NOMO-1 treated with dmso at 0.1 percent for 144 hours (cell line): Measurements from ENCODE around the gene DUOXA1.
A peak's percentile ranks its signal among the peaks of the same experiment; 100 is the strongest.

ENCODE experiments used
- DNase-seq: peaks from one replicate; lab custom pipeline; 2025; ENCODE audit not compliant: unreplicated experiment; lab: John Stamatoyannopoulos, UW

The DUOXA1 gene

DNA sequence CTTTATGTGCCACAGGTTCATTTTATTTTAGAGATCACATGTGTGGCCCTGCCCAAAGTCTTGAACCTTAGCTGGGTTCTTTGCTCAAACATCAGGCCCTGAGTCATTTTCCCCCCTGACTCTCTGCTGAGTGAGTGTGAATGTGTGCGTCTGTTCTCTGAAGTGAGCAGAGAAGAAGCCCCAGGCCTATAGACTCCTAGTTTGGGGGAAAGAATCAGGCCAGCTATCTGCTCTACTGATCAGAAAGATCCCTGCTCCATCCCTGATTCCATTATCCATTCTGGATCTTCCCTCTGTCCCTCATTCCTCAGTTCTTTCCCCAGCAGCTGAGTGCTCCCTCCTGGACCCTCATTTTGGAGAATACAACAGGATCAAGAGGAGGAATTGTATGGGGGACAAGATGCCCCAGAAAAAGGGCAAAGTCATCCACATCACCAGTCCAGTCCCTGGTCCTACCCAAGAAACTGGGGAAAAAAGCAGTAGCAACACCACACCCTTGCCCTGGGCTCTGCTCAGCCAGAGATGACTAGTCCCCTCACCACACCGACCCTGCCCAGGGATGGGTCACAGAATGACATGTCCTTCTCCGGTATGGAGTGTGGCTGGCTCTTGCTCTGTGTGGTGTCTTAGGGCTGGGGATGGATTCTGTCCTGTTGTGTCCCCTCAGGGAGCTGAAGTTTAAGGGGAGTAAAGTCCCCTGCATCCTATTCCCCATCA lies 3.3 kb upstream of the DUOXA1 start:
- DNase-seq = no peak

- DNase-seq = no peak
These were observed 1.8 kb upstream of the DUOXA1 start for GRCh38 chr15:45131510-45131909.

- DNase-seq = no peak
These were observed 767 bp upstream of the DUOXA1 start for GRCh38 chr15:45130291-45131000.

- DNase-seq = no peak
These were observed 574 bp downstream of the DUOXA1 start for GRCh38 chr15:45128971-45129639.

DNA sequence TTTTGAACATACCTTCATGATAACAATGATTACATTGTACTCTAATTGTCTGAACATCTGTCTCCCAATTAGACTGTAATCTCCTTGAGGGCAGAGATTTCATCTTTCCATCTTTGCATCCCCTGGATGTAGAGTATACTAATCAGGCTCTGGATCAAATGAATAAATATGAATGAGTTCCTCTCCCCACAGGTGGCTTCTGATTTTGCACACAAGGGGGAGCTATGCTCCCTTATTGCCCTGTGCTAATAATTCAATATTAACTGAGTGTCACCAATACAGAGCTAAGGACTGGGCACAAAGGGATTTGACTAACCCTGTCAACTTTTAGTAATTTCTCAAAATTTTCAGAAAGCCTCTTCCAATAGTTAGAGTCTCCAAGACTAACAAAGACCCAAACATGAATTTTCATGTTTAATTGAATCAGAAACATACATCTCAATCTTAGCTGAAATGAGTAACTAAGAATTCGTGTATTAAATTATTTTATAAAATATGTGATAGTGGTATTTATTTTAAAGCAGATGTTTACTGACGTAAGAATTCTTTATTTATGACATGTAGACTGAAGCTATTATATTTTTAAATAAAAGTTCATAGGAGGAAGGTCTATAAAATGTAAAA lies 3.0 kb downstream of the DUOXA1 start:
- DNase-seq = no peak

DNA sequence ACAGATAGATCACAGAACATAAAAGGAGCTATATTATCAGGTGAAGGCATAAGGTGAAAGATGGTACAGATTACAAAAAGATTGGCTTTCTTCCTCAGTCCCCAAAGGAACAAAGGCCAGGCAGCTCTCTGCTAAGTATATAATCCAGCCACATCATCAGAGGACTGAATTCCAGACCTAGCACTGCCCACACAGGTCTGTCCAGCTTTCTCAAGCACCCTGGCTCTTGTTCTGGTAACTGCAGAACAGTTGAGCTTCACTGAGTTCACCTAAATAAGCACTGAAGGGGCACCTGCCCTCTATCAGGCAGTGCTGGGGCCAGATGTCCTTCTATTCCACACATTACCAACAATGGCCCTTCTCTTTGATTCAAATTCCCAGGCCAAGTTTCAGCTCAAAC lies 6.3 kb downstream of the DUOXA1 start:
- no peak for DNase-seq

DNA sequence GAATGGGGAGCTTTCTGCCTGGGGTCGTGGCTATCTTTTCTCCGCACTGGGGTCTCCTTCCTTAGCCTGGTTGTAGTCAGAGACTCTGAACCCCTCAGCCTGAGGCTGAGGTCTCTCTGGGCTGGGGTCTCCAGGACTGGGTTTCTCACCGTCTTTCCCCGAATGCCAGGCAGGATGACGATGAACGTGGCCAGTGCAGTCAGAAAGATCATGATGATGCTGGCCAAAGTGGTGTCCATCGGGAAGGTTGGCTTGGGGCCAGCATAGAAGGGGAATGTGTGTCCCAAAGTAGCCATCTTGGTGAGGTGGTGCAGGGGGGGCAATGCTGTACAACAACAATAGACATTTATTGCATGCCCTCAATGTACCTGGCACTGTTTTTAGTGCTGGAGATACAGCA lies 7.0 kb downstream of the DUOXA1 start:
- no peak for DNase-seq

DNA sequence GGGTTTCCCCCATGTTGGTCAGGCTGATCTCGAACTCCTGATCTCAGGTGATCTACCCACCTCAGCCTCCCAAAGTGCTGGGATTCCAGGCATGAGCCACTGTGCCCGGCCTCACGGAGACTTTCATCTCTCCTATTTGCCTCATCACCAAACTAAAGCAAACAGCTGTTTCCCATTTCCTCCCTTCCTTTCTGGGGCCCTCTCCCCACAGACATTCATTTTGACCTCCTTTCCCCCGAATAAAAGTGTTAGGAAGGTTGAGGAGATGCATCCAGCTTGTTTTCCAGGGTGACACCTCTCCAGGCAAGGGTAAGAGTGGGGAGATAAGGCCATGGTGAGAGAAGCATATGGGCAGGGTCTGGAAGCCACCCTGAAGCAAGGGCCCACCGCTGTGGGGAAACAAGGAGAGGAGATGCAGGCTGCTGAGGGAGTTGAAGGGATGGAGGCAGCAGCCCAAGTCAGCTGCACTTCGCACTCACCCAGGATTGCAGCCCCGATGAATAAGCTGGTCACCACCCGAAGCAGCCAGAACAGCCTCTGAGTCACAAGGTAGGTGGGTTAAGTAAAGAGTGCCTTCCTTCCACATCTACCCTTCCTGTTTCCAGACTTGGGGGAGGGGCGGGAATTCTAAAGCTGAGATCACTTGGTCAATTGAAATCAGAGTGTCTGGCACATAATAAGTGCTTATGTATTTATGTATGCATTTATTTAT lies 7.8 kb downstream of the DUOXA1 start:
- no peak for DNase-seq

DNA sequence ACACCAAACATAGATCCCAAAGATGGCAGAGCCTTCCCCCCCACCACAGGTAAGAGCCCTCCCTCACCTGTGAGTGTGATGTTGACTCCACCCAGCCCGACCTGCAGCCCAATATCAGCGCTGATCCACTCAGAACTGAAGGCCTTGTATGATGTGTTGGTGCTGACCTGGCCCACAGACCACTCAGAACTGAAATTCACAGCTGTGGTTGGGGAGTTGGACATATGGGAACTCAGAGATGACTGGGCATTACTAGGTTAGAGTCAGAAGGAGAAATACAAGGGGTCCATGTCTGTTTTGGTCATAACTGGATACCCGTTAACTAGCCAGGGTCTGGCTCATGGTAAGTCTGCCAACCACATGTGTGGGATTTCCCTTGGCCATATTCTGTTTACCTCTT lies 8.7 kb downstream of the DUOXA1 start:
- DNase-seq = no peak

- DNase-seq = no peak
These were observed 9.4 kb downstream of the DUOXA1 start for GRCh38 chr15:45120081-45120972.

GRCh38 chr15:45118996-45119395 lies 10.7 kb downstream of the DUOXA1 start:
- no peak for DNase-seq

DNA sequence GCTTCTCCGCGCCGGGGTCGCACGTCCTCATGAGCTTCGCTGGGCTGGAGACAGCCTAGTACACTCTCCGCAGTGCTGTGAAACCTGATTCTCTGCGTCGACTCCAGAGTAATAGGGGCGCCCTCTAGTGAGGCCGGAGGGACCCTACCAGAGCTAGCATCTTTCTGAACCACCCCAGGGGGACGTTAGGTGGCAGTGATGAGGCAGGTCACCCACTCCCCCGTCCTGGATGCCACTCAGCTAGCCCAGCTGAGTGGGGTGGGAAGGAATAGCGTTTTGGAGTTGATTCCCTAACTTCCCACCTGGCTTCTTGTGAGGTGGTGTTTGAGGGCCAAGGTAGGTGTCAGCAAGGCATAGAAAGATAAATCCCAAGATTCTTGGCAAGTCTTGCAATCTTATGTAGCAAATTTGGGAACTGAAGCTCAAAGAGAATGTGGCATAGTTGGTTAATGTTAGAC lies 11.5 kb downstream of the DUOXA1 start:
- peak; percentile 77 for DNase-seq

GRCh38 chr15:45117308-45118130 lies 12.2 kb downstream of the DUOXA1 start:
- DNase-seq = no peak

- no peak for DNase-seq
These were observed 13.0 kb downstream of the DUOXA1 start for GRCh38 chr15:45116482-45117307.

DNA sequence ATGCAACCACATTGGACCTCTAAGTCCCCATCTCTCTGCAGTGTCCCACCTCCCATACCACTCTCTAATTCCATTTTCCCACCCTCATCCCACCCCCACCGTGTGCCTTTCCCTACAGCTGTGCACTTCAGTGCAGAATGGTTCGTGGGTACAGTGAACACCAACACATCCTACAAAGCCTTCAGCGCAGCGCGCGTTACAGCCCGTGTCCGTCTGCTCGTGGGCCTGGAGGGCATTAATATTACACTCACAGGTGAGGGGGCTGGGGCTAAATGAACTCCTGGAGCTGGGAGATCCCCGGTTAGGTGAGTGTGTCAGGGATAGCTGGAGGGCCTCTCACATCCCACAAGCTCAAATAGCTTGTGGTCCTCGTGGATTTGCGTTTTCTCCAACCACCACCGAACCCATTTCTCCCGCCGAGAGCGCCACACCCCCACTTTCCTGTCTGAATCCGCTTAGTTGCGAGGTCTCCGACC lies 13.6 kb downstream of the DUOXA1 start:
- DNase-seq = no peak

DNA sequence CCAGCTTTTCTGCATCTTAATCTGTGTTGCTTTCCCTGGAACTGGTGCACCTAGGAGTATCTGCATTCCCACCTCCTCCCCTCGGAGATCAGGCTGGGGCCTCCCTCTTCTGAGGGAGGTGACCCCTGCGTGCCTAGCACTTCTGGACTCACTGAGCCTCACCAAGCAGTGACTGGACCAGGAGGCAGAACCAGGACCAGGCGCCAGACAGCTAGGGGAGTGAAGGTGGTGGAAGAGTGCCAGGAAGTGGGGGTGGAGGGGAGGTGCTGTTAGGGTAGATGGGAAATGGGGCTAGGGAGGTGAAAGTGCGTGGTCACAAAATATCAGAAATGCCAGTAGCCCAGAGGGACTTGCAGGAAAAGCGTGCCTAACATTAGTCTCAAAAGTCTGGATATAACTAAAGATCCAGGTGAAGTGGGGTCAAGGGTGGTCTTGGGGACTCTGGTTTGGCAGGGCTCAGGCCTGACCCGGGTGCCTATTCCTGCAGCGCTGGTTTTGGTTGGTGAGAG lies 14.3 kb downstream of the DUOXA1 start:
- no peak for DNase-seq

DNA sequence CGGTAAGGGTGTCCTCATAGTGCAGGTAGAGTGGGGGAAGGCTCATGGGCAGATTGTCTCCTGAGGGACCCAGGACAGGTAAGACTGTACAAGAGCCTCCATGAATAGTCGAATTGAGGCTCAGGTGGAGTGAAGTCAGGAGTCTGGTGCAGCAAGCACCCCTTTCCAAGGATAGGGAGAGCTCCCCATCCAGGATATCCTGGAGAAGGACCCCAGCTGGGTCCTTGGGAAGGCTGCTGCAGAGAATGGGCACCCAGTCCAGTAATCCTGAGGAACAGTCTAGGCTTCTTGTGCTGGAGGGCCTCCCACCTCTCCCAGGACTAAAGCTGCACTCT lies 15.0 kb downstream of the DUOXA1 start:
- DNase-seq = no peak
